Measurements from ENCODE around the gene PLCH1. TPM values are rescaled to one million over a fixed set of nuclear protein-coding genes. Genes with fewer than 3 reads are reported as not detected.

PLCH1 gene
- total RNA-seq, 2 experiments from 2014 or later: 0.03 to 0.20 TPM

- Histone ChIP-seq H3K27ac (ENCODE audit: low read depth in 1 of 2, low read length in 2 of 2) (no peak overlapping the region), H3K4me1 (ENCODE audit: insufficient read depth, low read length) (no peaks in the 10 kb centered on the region), H3K36me3 (ENCODE audit: insufficient read depth, low read length) (no peaks in the 10 kb centered on the region), H3K9me3 (ENCODE audit: control insufficient read depth in 1 of 2, insufficient read depth in 1 of 2, low read length in 2 of 2) (peaks cover 0 to 4% of the 10 kb centered on the region in 2 experiments), H3K27me3 (ENCODE audit: control insufficient read depth in 1 of 2, insufficient read depth in 2 of 2, low read length in 2 of 2) (no peaks in the 10 kb centered on the region), H3K4me3 (ENCODE audit: low read length) (no peak overlapping the region)
- no peak for TF ChIP-seq CTCF (IDR thresholded peaks at IDR 0.05)
- ChIA-PET CTCF (interaction anchor here (1.8 kb wide), 1 partner anchor 35 kb away, joined by 3 read pairs; the partner anchor contains the start of gene C3orf33), POLR2A (no interaction called here)
- Mint-ChIP-seq H3K4me1 (ENCODE audit: low read depth) (no peaks in the 10 kb centered on the region), H3K27me3 (no peaks in the 10 kb centered on the region), H3K4me3 (no peak overlapping the region), H3K27ac (no peak overlapping the region), H3K9me3 (no peaks in the 10 kb centered on the region), H3K36me3 (ENCODE audit: low read depth) (peaks cover 60% of the 10 kb centered on the region)
- ATAC-seq (ENCODE audit: poor library complexity) (no peak), DNase-seq (no peak)
- intact Hi-C loops (cut with DNase I, micrococcal nuclease): no loop called here
These were observed 26.3 kb upstream of the PLCH1 start for GRCh38 chr3:155771126-155771525.

GRCh38 chr3:155766206-155766605, 21.3 kb upstream of the PLCH1 start:
- no peak for TF ChIP-seq CTCF (IDR thresholded peaks at IDR 0.05)
- no peak overlapping the region for H3K4me3 Mint-ChIP-seq
- H3K4me1 Mint-ChIP-seq (ENCODE audit: low read depth): no peaks in the 10 kb centered on the region
- H3K9me3 ChIP-seq (ENCODE audit: control insufficient read depth in 1 of 2, insufficient read depth in 1 of 2, low read length in 2 of 2): peaks cover 0 to 4% of the 10 kb centered on the region in 2 experiments
- no peak overlapping the region for H3K27ac ChIP-seq (ENCODE audit: low read depth in 1 of 2, low read length in 2 of 2)
- ATAC-seq (ENCODE audit: poor library complexity): no peak
- H3K27me3 Mint-ChIP-seq: no peaks in the 10 kb centered on the region
- peaks cover 41% of the 10 kb centered on the region for H3K36me3 Mint-ChIP-seq (ENCODE audit: low read depth)
- H3K4me3 ChIP-seq (ENCODE audit: low read length): no peak overlapping the region
- H3K4me1 ChIP-seq (ENCODE audit: insufficient read depth, low read length): no peaks in the 10 kb centered on the region
- DNase-seq: no peak
- no peaks in the 10 kb centered on the region for H3K9me3 Mint-ChIP-seq
- ChIA-PET POLR2A (interaction anchor here (0.8 kb wide), 1 partner anchor 39 kb away, joined by 3 read pairs; no protein-coding TSS in a partner anchor), CTCF (no interaction called here)
- no peak overlapping the region for H3K27ac Mint-ChIP-seq
- intact Hi-C loops (cut with DNase I, micrococcal nuclease): no loop called here
- no peaks in the 10 kb centered on the region for H3K27me3 ChIP-seq (ENCODE audit: control insufficient read depth in 1 of 2, insufficient read depth in 2 of 2, low read length in 2 of 2)
- no peaks in the 10 kb centered on the region for H3K36me3 ChIP-seq (ENCODE audit: insufficient read depth, low read length)

- no peak overlapping the region for H3K4me3 Mint-ChIP-seq
- CTCF ChIA-PET: interaction anchor here (1.0 kb wide), 1 partner anchor 42 kb away, joined by 3 read pairs; the partner anchor contains the start of gene C3orf33
- H3K4me1 Mint-ChIP-seq (ENCODE audit: low read depth): no peaks in the 10 kb centered on the region
- Histone ChIP-seq H3K27ac (ENCODE audit: low read depth in 1 of 2, low read length in 2 of 2) (no peak overlapping the region), H3K27me3 (ENCODE audit: control insufficient read depth in 1 of 2, insufficient read depth in 2 of 2, low read length in 2 of 2) (no peaks in the 10 kb centered on the region), H3K9me3 (ENCODE audit: control insufficient read depth in 1 of 2, insufficient read depth in 1 of 2, low read length in 2 of 2) (no peaks in the 10 kb centered on the region), H3K4me3 (ENCODE audit: low read length) (no peak overlapping the region), H3K36me3 (ENCODE audit: insufficient read depth, low read length) (no peaks in the 10 kb centered on the region), H3K4me1 (ENCODE audit: insufficient read depth, low read length) (no peaks in the 10 kb centered on the region)
- no peak overlapping the region for H3K27ac Mint-ChIP-seq
- intact Hi-C loops (cut with DNase I, micrococcal nuclease): no loop called here
- POLR2A ChIA-PET: no interaction called here
- H3K36me3 Mint-ChIP-seq (ENCODE audit: low read depth): peaks cover 37% of the 10 kb centered on the region
- TF ChIP-seq CTCF (IDR thresholded peaks at IDR 0.05): no peak
- H3K9me3 Mint-ChIP-seq: no peaks in the 10 kb centered on the region
- DNase-seq (no peak), ATAC-seq (ENCODE audit: poor library complexity) (no peak)
- no peaks in the 10 kb centered on the region for H3K27me3 Mint-ChIP-seq
These were observed 19.1 kb upstream of the PLCH1 start for GRCh38 chr3:155763870-155764463.

All from CD4-positive, alpha-beta T cell (primary cell).